Skeletal muscle satellite cell (primary cell): ENCODE results near the gene SZRD1.

ENCODE experiments used
- H3K27me3 ChIP-seq: 2 replicates; pipeline ENCODE4 v1.7.0; 2013; ENCODE audit warnings: low read length; ENCODE audit not compliant: control insufficient read depth, insufficient read depth
- H3K36me3 ChIP-seq: 2 replicates; pipeline ENCODE4 v1.7.0; 2013; ENCODE audit warnings: mild to moderate bottlenecking, control low read depth, low read length; ENCODE audit not compliant: insufficient read depth
- H3K4me1 ChIP-seq: 2 replicates; pipeline ENCODE4 v1.7.0; 2013; ENCODE audit warnings: low read length; ENCODE audit not compliant: control insufficient read depth, insufficient read depth
- H3K4me2 ChIP-seq: 2 replicates; pipeline ENCODE4 v1.7.0; 2013; ENCODE audit warnings: mild to moderate bottlenecking, low read length
- H3K4me3 ChIP-seq: 2 replicates; pipeline ENCODE4 v1.7.0; 2013; ENCODE audit warnings: low read length
- H3K9ac ChIP-seq: 2 replicates; pipeline ENCODE4 v1.7.0; 2013; ENCODE audit warnings: mild to moderate bottlenecking, low read depth, low read length, moderate library complexity
- H3K9me3 ChIP-seq: replicated peaks from 2 replicates; pipeline ENCODE4 v1.7.0; 2013; ENCODE audit warnings: mild to moderate bottlenecking, control low read depth, low read length

Gene SZRD1

DNA sequence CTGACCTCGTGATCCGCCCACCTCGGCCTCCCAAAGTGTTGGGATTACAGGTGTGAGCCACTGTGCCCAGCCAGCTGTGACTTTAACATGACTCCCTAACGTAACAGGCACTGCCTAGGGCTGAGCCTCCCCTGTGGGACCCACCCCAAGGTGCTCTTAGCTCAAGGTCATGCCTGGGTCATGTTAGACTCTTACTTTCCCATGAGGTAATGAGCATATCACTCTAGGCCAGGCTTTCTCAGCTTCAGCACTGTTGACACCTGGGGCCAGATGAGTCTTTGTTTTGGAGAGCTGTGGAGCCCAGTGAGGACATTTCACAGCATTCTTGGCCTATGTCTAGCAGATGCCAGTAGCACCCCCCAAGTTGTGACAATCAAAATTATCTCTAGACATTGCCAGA lies 78.0 kb downstream of the SZRD1 start:
- Histone ChIP-seq H3K36me3 (peaks cover 72% of the 10 kb centered on the region), H3K4me2 (no peak overlapping the region), H3K9me3 (no peaks in the 10 kb centered on the region), H3K4me3 (no peak overlapping the region), H3K4me1 (peaks cover 13% of the 10 kb centered on the region), H3K9ac (no peak overlapping the region), H3K27me3 (no peaks in the 10 kb centered on the region)

GRCh38 chr1:16446116-16446515 lies 79.1 kb downstream of the SZRD1 start:
- no peaks in the 10 kb centered on the region for H3K27me3 ChIP-seq
- H3K4me1 ChIP-seq = peaks cover 10% of the 10 kb centered on the region
- peaks cover 79% of the 10 kb centered on the region for H3K36me3 ChIP-seq

GRCh38 chr1:16447641-16448040 lies 80.6 kb downstream of the SZRD1 start:
- H3K4me1 ChIP-seq = no peaks in the 10 kb centered on the region
- no peak overlapping the region for H3K4me3 ChIP-seq
- H3K9ac ChIP-seq = no peak overlapping the region
- H3K4me2 ChIP-seq = no peak overlapping the region
- no peaks in the 10 kb centered on the region for H3K9me3 ChIP-seq
- H3K36me3 ChIP-seq = peaks cover 86% of the 10 kb centered on the region
- no peaks in the 10 kb centered on the region for H3K27me3 ChIP-seq

More at GRCh38 chr1:16446116-16446515, 79.1 kb downstream of the SZRD1 start:
- Histone ChIP-seq H3K9ac (no peak overlapping the region), H3K4me3 (no peak overlapping the region), H3K4me2 (no peak overlapping the region), H3K9me3 (no peaks in the 10 kb centered on the region)
